Activated CD8-positive, alpha-beta memory T cell treated with anti-CD3 and anti-CD28 coated beads, Interleukin-2, amount 50 U/mL, for 1 hour (primary cell): ENCODE data around the gene VPS9D1.
"Not testable (repeated sequence)": the region's sequence is repeated elsewhere in the genome, so short reads cannot be mapped to it uniquely, and the experiment has no call there.

Source experiments
- DNase-seq: peaks from one replicate; pipeline ENCODE4 v3.0.0-alpha.2; 2020; ENCODE audit errors: extremely low read depth

VPS9D1 gene

DNA sequence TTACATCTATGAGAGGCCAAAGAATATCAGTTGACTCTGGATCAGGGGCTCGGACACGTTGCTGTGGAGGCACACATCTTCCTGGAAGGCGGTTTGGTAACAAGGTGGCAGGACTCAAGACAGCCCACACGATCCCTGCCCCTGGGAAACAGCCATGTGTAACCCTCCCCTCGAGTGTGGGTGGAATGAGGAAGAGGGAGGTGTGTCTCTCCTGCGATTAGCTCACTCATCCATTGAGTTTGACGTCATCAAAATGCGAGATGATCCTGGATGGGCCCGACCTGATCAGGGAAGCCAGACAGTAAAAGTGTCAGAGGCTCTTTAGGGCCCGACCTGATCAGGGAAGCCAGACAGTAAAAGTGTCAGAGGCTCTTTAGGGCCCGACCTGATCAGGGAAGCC is 56.5 kb downstream of the VPS9D1 start:
- DNase-seq: not testable (repeated sequence)

DNA sequence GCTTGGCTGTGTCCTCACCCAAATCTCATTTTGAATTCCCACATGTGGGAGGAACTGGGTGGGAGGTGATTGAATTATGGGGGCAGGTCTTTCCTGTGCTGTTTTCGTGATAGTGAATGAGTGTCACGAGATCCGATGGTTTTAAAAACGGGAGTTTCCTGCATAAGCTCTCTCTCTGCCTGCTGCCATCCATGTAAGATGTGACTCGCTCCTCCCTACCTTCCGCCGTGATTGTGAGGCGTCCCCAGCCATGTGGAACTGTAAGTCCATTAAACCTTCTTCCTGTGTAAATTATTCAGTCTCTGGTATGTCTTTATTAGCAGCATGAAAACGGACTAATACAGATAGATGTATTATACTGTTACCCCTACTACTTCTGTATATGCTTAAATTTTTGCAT is 59.5 kb downstream of the VPS9D1 start:
- no peak for DNase-seq

DNA sequence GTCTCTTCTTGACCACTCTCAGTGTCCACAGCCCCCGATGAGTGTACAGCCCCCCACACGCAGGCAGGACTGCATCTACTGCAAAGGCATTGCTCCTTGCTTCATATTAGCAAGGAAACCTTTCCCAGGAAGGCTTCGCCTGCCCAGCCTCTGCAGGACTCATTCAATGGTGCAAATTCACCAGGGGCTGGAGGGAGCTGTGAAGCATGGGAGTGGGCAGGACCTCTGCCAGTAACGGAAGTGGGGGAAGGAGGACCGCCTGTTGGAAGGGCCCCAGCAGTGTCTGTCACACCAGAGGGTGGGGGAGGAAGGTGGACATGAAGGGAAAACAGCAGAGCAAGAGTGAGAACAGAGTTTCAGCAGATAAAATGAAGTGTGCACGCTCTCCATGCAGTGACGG is 60.6 kb downstream of the VPS9D1 start:
- DNase-seq: no peak

DNA sequence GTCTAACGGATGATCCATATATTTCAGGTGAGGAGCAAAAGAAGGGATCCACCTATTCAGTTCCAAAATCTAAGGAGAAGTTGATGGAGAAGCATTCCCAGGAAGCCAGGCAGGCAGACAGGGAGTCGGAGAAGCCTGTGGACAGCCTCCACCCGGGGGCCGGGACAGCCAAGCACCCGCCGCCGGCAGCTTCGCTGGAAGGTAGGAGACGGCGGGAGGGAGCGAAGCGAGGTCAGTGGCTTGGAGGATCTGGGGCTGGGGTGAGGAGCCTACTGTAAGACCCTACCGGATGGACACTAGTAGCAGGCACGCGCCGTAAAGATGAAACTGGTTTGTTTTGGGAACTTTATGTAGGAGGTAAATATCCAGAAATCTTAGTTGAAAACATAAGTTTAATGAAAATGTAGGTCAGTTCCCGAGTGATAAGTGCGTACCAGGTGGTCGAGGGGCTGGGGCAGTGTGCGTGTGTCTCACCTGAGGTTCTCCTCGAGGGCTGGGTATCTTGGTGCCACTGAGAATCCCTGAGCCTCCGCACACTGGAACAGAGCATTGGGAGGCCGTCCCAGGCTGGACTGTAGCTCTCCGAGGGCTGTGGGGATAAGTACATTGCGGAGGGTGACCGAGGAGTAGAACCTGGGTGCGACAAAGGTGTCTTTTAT is 62.3 kb downstream of the VPS9D1 start:
- no peak for DNase-seq

DNA sequence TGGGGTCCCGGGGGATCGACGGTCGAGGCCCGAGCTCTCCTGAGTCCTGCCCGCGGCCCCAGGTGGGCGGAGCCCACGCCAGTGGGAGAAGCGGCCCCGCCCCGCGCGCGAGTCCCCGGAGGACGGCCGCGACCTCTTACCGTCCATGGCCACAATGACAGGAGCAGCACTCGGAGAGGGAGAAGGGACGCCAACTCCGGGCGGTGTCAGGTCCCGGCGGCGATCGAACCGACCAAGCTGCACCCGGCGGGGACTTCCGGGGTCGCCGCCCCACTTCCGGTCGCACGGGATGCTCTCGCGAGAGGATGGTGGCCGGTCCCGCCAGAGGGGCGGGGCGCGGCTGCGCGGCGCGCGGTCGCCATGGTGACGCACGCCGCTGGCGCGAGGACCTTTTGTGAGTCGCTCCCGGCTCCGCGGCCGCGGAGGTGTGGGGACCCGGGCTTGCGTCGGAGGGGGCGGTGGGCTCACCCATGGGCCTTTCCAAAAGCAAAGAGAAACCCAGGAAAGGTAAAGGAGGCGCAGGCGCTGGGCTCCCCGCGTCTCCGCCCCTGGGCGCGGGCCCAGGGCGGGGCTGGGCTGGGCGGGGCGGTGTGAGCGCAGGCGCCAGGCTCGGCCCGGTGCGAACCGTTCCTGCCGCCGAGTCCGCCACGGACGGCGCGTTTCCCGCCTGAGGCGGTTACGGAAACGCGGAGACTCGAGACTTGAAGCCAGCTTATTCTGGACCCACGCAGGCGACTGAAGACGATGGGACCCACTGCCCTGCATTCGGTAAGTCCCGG is 63.1 kb downstream of the VPS9D1 start, which contains the start of the genes CHMP1A and SPATA33:
Gene CHMP1A (minus strand): TSS at position 267 of the 779 bp plus-strand sequence. CDS start 120 bp downstream, at position 147.
Gene SPATA33 (plus strand): TSS at position 395 of the 779 bp plus-strand sequence. CDS start 76 bp downstream, at position 471.
- peak; percentile 63 for DNase-seq
